Body of pancreas (tissue), 4 donors: ENCODE data around the gene SH3RF2.

Experiments used
- POLR2A ChIP-seq, 3 donors: fragments of 450-650 bp; IDR thresholded peaks; one replicate each; pipeline ENCODE4 v1.6.1; 2016; ENCODE audit warnings: antibody characterized with exemption in 3 of 3, mild to moderate bottlenecking in 2 of 3
- TF ChIP-seq, protein P1 (sequence below), 7 experiments: fragments of 450-650 bp in 4 of 7; fragments of 200-600 bp in 3 of 7; sonication (generic) in 3 of 7; IDR thresholded peaks; one replicate each; pipeline ENCODE4 v1.5.1; 2016 to 2019; ENCODE audit warnings: antibody characterized with exemption in 7 of 7

DNA sequence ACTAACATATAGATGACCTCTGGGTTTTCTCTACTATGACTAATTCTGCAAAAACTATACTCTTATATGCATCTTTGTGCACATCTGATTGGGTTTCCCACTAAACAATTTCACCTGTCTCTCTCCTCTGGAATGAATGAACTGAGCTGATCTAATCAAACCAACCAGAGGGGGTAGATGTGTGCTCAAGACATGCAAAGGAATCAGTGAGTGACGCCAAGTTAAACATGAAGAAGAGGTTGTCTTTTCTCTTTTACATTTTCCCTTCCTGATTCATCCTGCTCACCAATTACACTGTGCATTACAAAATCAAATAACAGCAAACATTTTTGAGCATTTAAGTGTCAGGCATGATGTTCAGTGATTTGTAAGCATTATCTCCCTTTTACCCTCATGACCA, 34.0 kb upstream of the SH3RF2 start:
- TF ChIP-seq, protein P1, sequence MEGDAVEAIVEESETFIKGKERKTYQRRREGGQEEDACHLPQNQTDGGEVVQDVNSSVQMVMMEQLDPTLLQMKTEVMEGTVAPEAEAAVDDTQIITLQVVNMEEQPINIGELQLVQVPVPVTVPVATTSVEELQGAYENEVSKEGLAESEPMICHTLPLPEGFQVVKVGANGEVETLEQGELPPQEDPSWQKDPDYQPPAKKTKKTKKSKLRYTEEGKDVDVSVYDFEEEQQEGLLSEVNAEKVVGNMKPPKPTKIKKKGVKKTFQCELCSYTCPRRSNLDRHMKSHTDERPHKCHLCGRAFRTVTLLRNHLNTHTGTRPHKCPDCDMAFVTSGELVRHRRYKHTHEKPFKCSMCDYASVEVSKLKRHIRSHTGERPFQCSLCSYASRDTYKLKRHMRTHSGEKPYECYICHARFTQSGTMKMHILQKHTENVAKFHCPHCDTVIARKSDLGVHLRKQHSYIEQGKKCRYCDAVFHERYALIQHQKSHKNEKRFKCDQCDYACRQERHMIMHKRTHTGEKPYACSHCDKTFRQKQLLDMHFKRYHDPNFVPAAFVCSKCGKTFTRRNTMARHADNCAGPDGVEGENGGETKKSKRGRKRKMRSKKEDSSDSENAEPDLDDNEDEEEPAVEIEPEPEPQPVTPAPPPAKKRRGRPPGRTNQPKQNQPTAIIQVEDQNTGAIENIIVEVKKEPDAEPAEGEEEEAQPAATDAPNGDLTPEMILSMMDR (IDR thresholded peaks at IDR 0.05) = no peak
- no peak for TF ChIP-seq POLR2A (IDR thresholded peaks at IDR 0.05)
